ENCODE data around the gene ADAMTS19. TPM values are rescaled to one million over a fixed set of nuclear protein-coding genes. Genes with fewer than 3 reads are reported as not detected.

The ADAMTS19 gene
- total and polyA plus RNA-seq, 11 donors = 0.16 to 1.2 (median 0.53) TPM; not detected in 3

GRCh38 chr5:129664336-129664937 is 204.3 kb downstream of the ADAMTS19 start:
- Histone ChIP-seq H3K27ac (no peak overlapping the region), H3K9me3 (peaks cover 0 to 18% (median 10%) of the 10 kb centered on the region in 12 donors), H3K27me3 (no peaks in the 10 kb centered on the region), H3K36me3 (no peaks in the 10 kb centered on the region), H3K4me1 (no peaks in the 10 kb centered on the region), H3K4me3 (no peak overlapping the region)
- TF ChIP-seq CTCF (IDR thresholded peaks at IDR 0.05) = peak; percentile 45 to 79 (median 62)
- TF ChIP-seq POLR2A (IDR thresholded peaks at IDR 0.05) = no peak
- 54 to 68% (median 61%) methylated on average over 3 of the region's 3 CpGs for WGBS, 4 donors
- DNase-seq (peak in 2 of 5 donors; percentile 8 to 28), ATAC-seq (no peak)
- intact Hi-C loops (cut with DNase I) = loop anchor here in 1 of 10 donors (10.0 kb wide), 1 partner anchor 100 kb away; no protein-coding TSS in a partner anchor

GRCh38 chr5:129670957-129671500 is 210.9 kb downstream of the ADAMTS19 start:
- no peak for TF ChIP-seq CTCF (IDR thresholded peaks at IDR 0.05)
- no peak for TF ChIP-seq POLR2A (IDR thresholded peaks at IDR 0.05)
- H3K9me3 ChIP-seq = peaks cover 0 to 25% (median 11%) of the 10 kb centered on the region in 12 donors
- 42 to 63% (median 49%) methylated on average over 2 of the region's 2 CpGs for WGBS, 4 donors
- H3K36me3 ChIP-seq = no peaks in the 10 kb centered on the region
- ATAC-seq (no peak), DNase-seq (no peak)
- no peaks in the 10 kb centered on the region for H3K27me3 ChIP-seq
- no peaks in the 10 kb centered on the region for H3K4me1 ChIP-seq
- H3K27ac ChIP-seq = no peak overlapping the region
- intact Hi-C loops (cut with DNase I) = no loop called here
- H3K4me3 ChIP-seq = no peak overlapping the region

- no peaks in the 10 kb centered on the region for H3K36me3 ChIP-seq
- peaks cover 0 to 25% (median 11%) of the 10 kb centered on the region in 12 donors for H3K9me3 ChIP-seq
- no peaks in the 10 kb centered on the region for H3K27me3 ChIP-seq
- ATAC-seq = no peak
- H3K4me3 ChIP-seq = no peak overlapping the region
- no peak for DNase-seq
- H3K4me1 ChIP-seq = no peaks in the 10 kb centered on the region
- TF ChIP-seq POLR2A (IDR thresholded peaks at IDR 0.05) (no peak), CTCF (IDR thresholded peaks at IDR 0.05) (no peak)
- H3K27ac ChIP-seq = no peak overlapping the region
- intact Hi-C loops (cut with DNase I) = no loop called here
- 49 to 73% (median 53%) methylated on average over 2 of the region's 2 CpGs for WGBS, 4 donors
Measured at GRCh38 chr5:129672006-129672405, 211.9 kb downstream of the ADAMTS19 start.

GRCh38 chr5:129679671-129680070 is 219.6 kb downstream of the ADAMTS19 start:
- intact Hi-C loops (cut with DNase I) = no loop called here
- H3K27ac ChIP-seq = no peak overlapping the region
- no peaks in the 10 kb centered on the region for H3K27me3 ChIP-seq
- ATAC-seq = no peak
- H3K4me3 ChIP-seq = no peak overlapping the region
- WGBS, 4 donors = 18 to 27% (median 24%) methylated on average over 3 of the region's 3 CpGs
- DNase-seq = no peak
- TF ChIP-seq POLR2A (IDR thresholded peaks at IDR 0.05) (no peak), CTCF (IDR thresholded peaks at IDR 0.05) (no peak)
- H3K36me3 ChIP-seq = no peaks in the 10 kb centered on the region
- no peaks in the 10 kb centered on the region for H3K9me3 ChIP-seq
- H3K4me1 ChIP-seq = no peaks in the 10 kb centered on the region

Data from heart left ventricle (tissue), 16 donors.